T follicular helper cell (primary cell): ENCODE results near the gene NEURL2.
A peak's percentile ranks its signal among the peaks of the same experiment; 100 is the strongest.

Experiments
- DNase-seq: peaks from one replicate; pipeline ENCODE4 v3.0.0-alpha.2; 2020; ENCODE audit warnings: low read depth

Gene NEURL2

DNA sequence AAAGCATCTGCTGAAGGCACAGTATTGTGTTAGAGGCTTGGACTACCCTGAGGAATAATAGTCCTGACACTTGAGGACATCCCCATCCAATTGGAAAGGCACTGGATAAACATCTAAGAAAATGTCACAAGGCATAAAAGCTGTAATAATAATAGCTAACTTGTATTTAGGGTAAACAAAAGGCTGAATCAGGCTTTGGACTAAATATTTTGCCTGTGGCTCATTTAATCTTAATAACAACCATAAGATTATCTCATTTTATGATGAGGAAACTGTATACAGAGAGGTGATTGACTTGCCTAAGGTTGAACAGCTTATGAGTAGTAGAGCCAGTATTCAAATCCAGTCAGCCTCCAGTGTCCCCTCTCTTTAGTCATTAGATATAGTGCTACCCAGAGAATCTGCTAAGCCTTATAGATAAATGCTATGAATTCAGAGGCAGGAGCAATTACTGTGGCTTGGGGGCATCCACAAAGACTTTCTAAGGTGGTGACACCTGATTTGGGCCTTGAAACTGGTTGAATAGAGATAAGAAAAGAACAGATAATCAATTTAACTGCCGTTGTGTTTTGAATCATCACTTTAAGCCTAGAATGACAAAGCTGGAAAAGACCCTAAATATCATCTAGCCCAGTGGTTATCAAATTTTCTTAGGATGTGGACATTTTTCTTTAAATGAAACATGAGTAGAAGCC lies 17.5 kb downstream of the NEURL2 start:
- DNase-seq: no peak

DNA sequence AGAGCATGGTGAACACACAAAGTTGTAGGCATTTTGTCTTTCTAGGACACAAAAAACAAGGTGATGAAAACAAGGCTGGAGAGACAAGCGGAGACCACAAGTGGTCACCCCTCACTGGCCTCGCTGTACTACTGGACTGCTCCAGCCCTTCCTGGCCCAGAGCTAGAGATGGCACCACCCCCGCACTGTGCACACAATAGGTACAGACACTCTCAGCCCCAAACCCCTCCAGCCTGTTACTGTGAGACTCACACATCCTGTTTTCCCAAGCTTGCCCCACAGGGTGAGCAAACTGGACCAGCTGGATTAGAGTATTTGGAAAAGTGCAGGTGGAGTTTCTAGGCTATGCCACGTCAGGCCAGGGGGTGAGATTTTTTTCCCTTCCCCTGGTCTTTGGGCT lies 18.4 kb downstream of the NEURL2 start:
- no peak for DNase-seq

DNA sequence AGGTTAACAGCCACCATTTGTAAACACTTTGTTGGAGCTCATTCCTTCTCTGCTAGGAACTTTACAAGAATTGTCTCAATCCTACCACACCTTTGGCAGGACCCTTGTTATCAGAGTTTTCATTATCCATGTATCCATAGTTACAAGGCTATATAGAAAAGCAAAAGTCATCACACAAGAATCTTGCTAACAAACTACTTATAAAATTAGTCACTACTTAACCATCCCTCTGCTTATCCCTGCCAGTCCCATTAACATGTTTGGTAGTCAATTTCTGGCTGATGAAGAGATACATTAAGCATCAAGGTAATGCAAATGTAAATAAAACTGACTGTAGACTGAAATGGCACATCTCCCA lies 23.2 kb downstream of the NEURL2 start:
- DNase-seq: no peak

DNA sequence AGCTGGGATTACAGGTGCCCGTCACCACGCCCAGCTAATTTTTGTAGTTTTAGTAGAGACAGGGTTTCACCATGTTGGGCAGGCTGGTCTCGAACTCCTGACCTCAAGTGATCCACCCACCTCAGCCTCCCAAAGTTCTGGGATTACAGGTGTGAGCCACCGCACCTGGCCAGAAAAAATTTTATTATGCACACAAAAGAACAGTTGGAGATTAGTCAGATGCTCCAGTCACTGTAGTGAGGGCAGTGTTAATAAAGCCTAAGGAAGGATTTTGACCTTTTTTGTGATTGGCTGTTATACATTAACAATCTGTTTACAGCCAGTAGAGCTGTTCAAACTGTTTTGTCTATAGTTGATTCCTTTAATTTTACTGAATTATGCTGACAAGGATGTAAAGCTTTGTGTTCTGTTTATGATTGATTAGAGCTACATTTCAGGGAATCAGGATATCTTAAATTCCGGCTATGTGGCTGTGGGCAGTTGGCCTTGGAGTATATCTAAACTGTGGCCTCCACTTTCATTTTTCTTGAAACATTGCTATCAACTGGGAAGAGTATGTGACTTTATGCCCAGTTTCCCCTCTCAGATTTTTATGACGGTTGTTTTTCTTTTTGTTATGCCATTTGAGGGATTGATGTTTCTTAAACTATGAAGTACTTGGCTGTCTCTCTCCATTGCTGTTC lies 23.7 kb downstream of the NEURL2 start:
- DNase-seq: no peak

DNA sequence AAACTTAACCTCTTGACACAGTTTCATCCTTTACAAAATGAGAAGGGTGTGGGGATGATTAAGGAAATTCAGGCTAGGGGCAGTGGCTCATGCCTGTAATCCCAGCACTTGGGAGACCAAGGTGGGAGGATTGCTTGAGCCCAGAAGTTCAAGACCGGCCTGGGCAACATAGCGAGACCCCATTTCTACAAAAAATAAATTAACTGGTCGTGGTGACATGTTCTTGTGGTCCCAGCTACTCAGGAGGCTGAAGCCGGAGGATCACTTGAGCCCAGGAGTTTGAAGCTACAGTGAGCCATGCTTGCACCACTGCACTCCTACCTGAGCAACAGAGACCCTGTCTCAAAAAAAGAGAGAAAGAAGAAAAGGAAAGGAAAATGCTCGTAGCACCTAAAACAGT lies 24.6 kb downstream of the NEURL2 start:
- DNase-seq: no peak

DNA sequence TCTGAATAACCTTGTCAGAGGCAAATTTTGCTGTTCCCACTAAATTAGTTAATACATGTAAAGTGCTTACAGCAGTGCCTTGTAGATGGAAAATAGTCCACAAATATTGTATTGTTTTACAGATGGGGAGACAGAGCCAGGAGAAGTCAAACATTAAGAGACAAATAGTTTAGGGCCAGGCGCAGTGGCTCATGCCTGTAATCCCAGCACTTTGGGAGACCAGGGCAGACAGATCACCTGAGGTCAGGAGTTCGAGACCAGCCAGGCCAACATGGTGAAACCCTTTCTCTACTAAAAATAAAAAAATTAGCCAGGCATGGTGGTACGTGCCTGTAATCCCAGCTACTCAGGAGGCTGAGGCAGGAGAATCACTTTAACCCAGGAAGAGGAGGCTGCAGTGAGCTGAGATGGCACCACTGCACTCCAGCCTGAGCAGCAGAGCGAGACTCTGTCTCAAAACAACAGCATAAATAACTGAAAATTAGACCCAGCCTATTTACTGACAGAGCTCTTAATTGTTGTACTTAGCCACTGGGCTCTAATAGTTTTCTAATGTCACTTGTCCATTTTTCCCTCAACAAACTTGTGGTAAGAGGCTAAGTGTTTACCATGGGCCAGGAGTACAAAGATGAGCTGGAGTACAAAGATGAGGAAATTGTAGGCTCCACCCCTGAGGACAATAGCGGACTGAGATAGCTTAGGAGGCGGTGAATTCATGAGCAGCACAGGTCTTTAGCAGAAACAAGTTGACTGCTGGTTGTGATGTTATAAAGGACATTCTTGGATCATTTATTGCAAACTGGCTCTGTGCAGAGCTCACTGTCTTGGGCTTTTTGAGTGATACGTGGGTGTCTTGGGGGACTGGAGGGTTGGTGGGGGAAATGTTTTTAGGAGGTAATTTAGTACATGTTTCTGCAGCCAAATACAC lies 27.2 kb downstream of the NEURL2 start:
- DNase-seq: no peak

DNA sequence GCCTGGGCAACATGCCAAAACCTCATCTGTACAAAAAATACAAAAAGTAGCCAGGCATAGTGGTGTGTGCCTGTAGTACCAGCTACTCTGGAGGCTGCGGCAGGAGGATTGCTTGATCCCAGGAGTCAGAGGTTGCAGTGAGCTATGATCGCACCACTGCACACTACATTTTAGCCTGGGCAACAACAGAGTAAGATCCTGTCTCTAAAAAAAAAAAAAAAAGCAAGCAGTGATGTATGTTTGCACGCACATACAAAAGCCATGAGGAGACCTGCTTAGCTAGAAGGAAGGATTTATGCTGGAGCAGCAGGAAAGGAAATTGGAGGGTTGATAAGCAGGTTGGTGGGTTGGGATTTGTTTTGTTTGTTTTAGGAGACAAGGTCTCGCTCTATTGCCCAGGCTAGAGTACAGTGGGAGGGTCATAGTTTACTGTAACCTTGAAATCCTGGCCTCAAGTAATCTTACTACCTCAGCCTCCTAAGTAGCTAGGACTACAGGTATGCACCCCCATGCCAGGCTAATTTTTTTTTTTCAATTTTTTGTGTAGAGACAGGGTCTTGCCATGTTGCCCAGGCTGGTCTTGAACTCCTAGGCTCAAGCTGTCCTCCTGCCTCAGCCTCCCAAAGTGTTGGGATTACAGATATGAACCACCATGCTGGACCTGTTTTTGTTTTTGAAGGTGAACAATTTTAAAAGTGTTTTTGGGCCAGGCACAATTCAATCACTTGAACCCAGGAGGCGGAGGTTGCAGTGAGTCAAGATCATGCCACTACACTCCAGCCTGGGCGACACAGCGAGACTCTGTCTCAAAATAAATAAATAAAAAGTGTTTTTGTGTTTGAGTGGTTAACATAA lies 29.6 kb downstream of the NEURL2 start:
- DNase-seq: no peak

DNA sequence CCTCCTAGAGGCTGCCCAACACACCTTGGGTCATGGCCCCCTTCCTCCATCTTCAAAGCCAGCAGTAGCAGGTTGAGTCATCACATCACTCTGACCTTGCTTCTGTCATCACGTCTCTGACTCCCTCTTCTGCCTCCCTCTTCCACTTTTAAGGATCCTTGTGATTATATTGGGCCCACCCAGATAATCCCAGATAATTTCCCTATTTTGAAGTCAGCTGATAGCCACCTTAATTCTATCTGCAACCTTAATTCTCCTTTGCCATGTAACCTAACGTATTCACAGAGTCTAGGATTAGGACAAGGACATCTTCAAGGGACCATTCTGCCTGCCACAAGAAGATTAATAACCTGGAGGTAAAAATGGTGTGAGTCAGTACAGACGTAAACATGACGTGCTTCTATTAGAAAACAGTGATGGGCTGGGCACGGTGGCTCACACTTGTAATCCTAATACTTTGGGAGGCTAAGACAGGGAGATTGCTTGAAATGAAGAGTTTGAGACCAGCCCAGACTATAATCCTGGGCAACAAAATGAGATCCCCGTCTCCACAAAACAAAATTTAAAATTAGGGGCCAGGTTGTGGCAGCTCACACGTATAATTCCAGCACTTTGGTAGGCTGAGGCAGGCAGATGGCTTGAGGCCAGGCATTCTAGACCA lies 30.3 kb downstream of the NEURL2 start:
- DNase-seq: no peak

DNA sequence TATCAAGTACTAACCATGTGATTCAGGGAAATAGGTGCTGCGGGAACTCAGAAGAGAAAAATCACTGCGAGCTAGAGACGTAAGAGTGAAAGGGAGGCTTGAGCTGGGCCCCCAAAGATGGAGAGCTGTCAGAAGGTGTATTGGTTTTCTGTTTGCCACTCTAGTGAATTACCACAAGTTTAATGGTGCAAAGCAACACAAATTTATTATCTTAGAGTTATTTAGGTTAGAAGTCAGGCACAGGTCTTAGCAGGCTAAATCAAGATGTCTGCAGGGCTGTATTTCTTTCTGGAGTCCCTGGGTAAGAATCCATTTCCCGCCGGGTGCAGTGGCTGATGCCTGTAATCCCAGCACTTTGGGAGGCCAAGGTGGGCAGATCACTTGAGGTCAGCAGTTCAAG lies 31.1 kb downstream of the NEURL2 start:
- no peak for DNase-seq

DNA sequence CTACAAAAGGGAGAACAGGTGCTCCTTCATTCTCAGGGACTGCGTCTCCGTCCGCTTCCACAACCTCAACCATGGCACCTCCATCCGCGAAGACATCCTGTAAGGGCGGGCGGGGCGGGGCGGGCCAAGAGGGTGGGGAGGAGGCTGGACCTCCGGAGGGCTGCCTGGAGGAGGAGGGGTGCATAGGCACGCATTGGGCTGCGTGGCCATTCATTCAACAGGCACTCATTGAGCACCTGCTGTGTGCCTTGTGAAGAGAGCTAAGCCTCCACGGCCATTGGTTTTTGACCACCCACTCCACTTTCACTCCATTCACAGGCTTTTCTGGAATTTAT lies 33.2 kb downstream of the NEURL2 start:
- DNase-seq: no peak

DNA sequence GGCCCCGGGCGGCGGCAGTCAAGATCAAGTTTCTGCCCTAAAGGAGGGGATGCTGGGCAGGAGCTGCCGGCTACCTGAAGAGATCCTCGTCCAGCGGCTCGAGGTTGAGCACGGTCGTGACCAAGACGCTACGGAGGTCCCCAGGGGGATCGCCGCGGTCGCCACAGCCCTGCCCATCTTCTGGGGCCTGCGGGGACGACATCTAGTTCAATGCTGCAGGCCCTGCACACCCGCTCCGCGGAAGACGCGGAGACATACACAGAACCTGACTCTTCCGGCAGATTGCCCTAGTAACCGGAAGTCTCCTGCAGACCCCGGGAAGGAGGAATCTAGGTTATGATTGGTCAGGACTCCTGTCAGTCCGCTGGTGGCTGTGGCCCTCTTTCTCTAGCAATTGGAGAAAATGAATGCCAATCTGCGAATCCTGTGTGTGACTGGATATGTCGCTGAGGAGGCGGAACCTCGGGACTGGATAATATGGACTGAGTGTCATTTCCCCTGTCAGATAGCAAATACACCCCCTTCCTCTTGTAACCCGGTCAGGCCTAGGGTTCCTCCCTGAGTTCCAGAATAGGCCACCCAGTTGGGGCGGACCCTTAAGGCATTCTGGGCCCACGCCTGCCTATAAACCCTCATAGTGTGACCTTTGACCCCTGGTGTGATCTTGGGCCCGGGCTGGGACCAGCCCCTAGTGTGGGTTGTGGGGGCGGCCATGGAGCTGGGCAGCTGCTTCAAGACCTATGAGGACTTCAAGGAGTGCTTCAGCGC lies 33.7 kb downstream of the NEURL2 start, which contains the start of the genes ACOT8 and ZSWIM3:
TSS of gene ACOT8 (minus strand) at position 279 of the 768 bp plus-strand sequence. CDS start at position 202, 77 bp downstream.
TSS of gene ZSWIM3 (plus strand) at position 501 of the 768 bp plus-strand sequence. CDS start at position 713, 212 bp downstream.
- peak; percentile 91 for DNase-seq

DNA sequence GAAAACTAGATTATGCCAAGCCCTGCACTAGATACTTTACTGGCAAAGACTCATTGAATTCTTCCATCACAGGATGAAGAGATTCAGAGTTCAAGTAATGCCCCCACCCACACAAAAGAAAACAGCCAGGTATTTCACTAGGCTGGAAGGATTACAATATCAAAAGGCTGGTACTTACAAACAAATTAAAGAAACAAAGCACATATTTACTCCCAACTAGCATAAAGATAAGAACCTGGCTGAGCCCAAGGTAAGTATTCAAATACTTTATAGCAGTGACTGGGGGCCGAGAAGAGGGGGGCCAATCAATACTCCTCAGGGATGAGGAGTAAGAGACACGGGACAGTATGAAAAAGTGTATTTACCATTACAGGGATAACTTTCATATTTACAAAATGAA lies 37.5 kb downstream of the NEURL2 start:
- no peak for DNase-seq

DNA sequence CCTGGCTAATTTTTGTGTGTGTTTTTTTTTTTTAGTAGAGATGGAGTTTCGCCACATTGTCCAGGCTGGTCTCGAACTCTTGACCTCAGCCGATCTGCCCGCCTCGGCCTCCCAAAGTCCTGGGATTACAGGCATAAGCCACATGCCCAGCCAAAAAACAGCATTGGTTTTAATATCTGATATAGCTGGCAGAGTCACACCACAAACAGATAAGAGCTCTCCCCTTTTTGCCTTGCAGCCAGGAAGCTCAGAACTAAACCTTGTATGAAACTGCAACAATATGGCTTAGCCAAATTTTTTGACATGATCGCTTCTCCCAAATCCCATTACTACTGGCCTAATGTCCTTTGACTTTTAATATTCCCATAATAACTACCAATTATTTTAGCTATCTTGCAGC lies 38.7 kb downstream of the NEURL2 start:
- no peak for DNase-seq

DNA sequence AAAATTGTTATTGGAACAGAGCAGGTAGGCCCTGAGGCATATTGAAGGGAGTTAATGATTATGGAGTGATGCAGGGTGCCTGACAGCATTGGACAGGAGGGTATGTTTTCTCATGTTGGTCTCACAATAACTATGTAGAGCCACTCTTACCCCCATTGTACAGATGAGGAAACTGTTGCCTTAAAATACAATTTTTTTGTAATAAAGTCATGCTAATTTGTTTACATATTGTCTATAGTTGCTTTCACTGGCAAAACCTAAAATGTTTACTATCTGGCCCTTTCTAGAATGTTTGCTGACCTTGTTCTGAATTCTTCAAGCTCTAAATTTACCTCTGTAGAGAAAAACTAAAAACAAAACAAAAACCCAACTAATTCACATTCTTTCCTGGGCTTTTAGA lies 39.5 kb downstream of the NEURL2 start:
- DNase-seq: no peak

DNA sequence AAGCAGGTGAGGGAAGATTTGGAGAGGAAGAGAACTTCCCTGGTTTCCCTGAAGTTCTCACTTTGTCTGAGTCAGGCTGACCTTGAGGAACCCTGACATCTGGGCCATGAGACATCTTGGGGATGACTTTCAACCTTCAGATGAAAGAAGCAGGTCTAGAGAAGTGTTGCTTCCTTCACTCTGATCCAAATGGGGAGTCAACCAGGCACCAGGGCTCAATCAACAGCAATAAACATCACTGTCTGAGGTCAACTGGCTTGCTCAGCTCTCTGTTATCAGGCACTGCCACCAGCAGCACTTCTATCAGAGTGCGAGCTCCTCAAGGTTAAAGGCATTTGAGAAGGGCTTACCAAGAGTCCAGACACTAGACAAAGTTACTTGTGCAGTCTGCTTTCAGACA lies 40.1 kb downstream of the NEURL2 start:
- DNase-seq: no peak

DNA sequence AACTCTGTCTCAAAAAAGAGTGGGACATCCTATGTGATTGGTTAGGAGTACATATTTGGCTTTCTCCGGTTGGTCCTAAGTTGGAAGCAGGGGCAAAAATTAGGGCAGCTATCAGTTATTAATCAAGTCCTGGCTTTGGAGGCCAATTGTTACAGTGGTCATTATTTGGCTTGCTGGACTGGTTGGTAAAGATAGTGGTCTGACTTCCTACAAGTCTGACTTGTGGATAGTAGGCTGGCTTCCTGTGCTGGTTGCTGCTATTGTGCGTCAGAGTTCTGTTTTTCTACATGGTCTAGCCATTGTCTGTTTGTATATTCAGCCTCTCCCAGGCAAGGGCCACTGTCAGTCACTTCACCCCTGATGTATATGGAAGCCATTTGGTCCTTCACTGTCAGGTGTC lies 40.8 kb downstream of the NEURL2 start:
- DNase-seq: no peak

DNA sequence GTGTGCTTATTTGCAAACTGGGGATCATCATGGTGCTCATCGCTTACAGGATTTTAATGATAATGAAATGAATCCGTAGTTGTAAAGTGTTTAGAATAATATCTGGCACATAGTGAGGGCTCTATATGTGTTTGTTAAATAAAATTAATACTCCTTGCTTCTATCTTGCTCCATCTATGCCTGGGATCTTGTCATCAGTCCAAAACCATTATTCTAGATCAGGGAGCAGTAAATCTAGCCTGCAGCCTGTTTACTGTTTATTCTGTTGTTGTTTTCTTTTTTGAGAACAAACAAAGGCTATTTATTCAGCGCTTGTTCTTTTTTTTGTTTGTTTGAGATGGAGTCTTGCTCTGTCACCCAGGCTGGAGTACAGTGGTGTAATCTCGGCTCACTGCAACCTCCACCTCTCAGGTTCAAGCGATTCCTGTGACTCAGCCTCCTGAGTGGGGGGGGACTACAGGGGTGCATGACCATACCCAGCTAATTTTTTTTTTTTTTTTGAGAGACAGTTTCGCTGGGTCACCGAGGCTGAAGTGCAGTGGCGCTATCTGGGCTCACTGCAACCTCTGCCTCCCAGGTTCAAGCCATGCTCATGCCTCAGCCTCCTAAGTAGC lies 41.9 kb downstream of the NEURL2 start:
- DNase-seq: no peak

DNA sequence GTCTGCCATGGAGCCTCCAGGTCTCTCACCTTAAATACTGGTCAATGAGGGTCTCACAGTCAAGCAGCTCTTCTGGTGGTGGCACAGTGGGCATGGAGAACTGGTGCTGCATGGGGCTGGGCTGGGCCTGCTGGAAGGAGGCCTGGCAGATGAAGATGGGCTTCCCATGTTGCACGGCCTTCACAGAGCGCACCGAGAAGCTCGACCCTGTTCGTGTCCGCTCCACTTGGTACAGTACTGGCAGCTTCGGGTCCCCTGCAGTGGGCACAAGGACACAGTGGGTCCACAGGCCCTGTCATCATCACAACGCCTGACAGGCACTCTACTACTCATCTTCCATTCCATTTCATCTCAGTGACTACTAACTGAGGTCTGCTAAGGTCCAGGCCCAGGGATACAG lies 42.6 kb downstream of the NEURL2 start:
- no peak for DNase-seq

DNA sequence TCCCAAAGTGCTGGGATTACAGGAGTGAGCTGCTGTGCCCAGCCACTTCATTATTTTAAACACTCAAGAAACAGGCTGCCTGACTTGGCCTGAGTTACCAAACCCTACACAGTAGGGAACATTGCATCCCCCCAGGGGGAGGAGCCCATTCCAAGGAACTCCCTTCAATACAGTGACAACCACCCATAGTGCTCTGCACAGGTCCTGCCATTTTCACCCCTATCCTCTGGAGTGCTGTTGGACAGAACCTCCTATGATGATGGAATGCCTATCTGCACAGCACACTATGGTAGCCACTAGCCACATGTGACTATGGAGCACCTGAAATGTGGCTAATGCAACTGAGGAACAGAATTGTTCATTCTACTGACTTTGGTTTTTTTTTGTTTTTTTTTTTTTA lies 45.6 kb downstream of the NEURL2 start:
- DNase-seq: no peak

DNA sequence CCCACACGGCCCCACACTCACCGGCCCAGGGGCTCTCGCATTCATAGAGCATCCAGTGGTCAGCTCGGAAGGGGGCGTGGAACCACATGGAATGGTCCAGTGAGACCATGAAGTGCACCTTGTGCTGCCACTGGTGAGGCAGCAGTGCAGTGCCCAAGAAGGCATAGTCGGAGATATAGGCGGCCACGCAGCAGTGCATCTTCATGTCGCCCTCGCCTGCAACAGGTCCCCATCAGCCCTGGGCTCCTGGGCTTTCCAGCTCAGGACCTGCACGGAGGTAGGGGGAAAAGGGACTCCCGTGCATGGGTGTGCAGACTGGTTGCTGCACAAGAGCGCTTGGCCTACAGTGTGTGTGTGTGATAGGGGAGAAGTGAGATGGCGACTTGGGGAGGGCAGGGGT lies 47.5 kb downstream of the NEURL2 start:
- DNase-seq: no peak
